GM18909 (cell line): Measurements from ENCODE around the gene SLC2A8.
A peak's percentile ranks its signal among the peaks of the same experiment; 100 is the strongest.

Experiments used
- ATAC-seq: cut with Tn5 transposase; IDR thresholded peaks from one replicate; pipeline ENCODE4 v1.9.1; 2021; ENCODE audit warnings: mild to moderate bottlenecking; ENCODE audit not compliant: unreplicated experiment, poor library complexity

SLC2A8 gene

GRCh38 chr9:127396808-127397645, at the start of gene SLC2A8:
Gene SLC2A8, plus strand, starts transcription at chr9:127397169. Its CDS starts 62 bp downstream, at chr9:127397231.
- peak; percentile 94 for ATAC-seq

- ATAC-seq = no peak
These were observed 48.9 kb upstream of the SLC2A8 start for GRCh38 chr9:127347831-127348776.

- no peak for ATAC-seq
These were observed 47.4 kb upstream of the SLC2A8 start for GRCh38 chr9:127349483-127350113.

- ATAC-seq = no peak
These were observed 45.5 kb upstream of the SLC2A8 start for GRCh38 chr9:127351182-127352166.

GRCh38 chr9:127353882-127354281, 43.1 kb upstream of the SLC2A8 start:
- ATAC-seq = no peak

GRCh38 chr9:127356906-127357305, 40.1 kb upstream of the SLC2A8 start:
- no peak for ATAC-seq

- no peak for ATAC-seq
These were observed 38.9 kb upstream of the SLC2A8 start for GRCh38 chr9:127358023-127358535.

- no peak for ATAC-seq
These were observed 38.2 kb upstream of the SLC2A8 start for GRCh38 chr9:127358770-127359169.

- no peak for ATAC-seq
These were observed 36.7 kb upstream of the SLC2A8 start for GRCh38 chr9:127360250-127360649.

- no peak for ATAC-seq
These were observed 36.1 kb upstream of the SLC2A8 start for GRCh38 chr9:127360829-127361228.

- no peak for ATAC-seq
These were observed 35.4 kb upstream of the SLC2A8 start for GRCh38 chr9:127361561-127361960.

GRCh38 chr9:127362829-127363228, 34.1 kb upstream of the SLC2A8 start:
- no peak for ATAC-seq

GRCh38 chr9:127365461-127365860, 31.5 kb upstream of the SLC2A8 start:
- ATAC-seq = no peak

GRCh38 chr9:127366594-127366993, 30.4 kb upstream of the SLC2A8 start:
- no peak for ATAC-seq

GRCh38 chr9:127368852-127369402, 28.0 kb upstream of the SLC2A8 start:
- ATAC-seq = no peak

- ATAC-seq = no peak
These were observed 27.5 kb upstream of the SLC2A8 start for GRCh38 chr9:127369428-127369827.

- ATAC-seq = no peak
These were observed 26.8 kb upstream of the SLC2A8 start for GRCh38 chr9:127370147-127370579.

GRCh38 chr9:127370672-127371648, 26.0 kb upstream of the SLC2A8 start:
- no peak for ATAC-seq
